T-cell (primary cell): ENCODE measurements around the gene GOLIM4. TPM values are rescaled to one million over a fixed set of nuclear protein-coding genes. Genes with fewer than 3 reads are reported as not detected.
"Not testable (repeated sequence)": the region's sequence is repeated elsewhere in the genome, so short reads cannot be mapped to it uniquely, and the experiment has no call there.

Source experiments
- ATAC-seq, 4 experiments: fragments of 200-7000 bp in 3 of 4; fragments of 150-1000 bp in 1 of 4; cut with Tn5 transposase; replicated peaks in 1 of 4; 1 replicate in 3 of 4; 2 replicates in 1 of 4; pipeline ENCODE4 v1.10.0; 2021; ENCODE audit warnings: moderate library complexity in 3 of 4, mild to moderate bottlenecking in 2 of 4, moderate number of reproducible peaks in 1 of 4
- CTCF ChIA-PET, 2 donors: fragments of 300-600 bp; sonication (Branson Sonifier 250); formaldehyde crosslinking; loops; one replicate each; lab custom pipeline; 2022; ENCODE audit warnings: antibody characterized with exemption in 2 of 2; lab: Charles Lee
- POLR2A ChIA-PET, 2 donors: fragments of 300-600 bp; sonication (Branson Sonifier 250); formaldehyde crosslinking; loops; one replicate each; lab custom pipeline; 2022; ENCODE audit warnings: antibody characterized with exemption in 2 of 2; lab: Charles Lee
- DNase-seq, 35 experiments: peaks; one replicate each; pipeline versions ENCODE4 v3.0.0 to v3.0.0-alpha.2; 2013 to 2023
- H3K27ac ChIP-seq: one replicate; pipeline ENCODE4 v1.5.1; 2013; ENCODE audit warnings: low read length
- H3K27me3 ChIP-seq, 2 experiments: replicated peaks in 1 of 2; 1 replicate in 1 of 2; 2 replicates in 1 of 2; pipeline versions ENCODE4 v1.6.1 to v1.7.0; 2013; ENCODE audit warnings: low read length in 1 of 2, mixed read lengths in 1 of 2; ENCODE audit not compliant: control insufficient read depth in 2 of 2, insufficient read depth in 2 of 2; ENCODE audit errors: extremely low read depth in 1 of 2
- H3K36me3 ChIP-seq, 2 donors: 1 replicate in 1 of 2; 2 replicates in 1 of 2; pipeline versions ENCODE4 v1.6.1 to v1.7.0; 2013; ENCODE audit warnings: low read length in 1 of 2; ENCODE audit not compliant: control insufficient read depth in 2 of 2, insufficient read depth in 1 of 2; ENCODE audit errors: extremely low read depth in 1 of 2
- H3K4me1 ChIP-seq, 2 experiments: 1 replicate in 1 of 2; 2 replicates in 1 of 2; pipeline versions ENCODE4 v1.6.1 to v1.7.0; 2013; ENCODE audit warnings: low read length in 2 of 2, mixed read lengths in 1 of 2; ENCODE audit not compliant: insufficient read depth in 2 of 2, control insufficient read depth in 1 of 2; ENCODE audit errors: extremely low read depth in 1 of 2
- H3K4me3 ChIP-seq, 2 donors: 1 replicate in 1 of 2; 2 replicates in 1 of 2; pipeline versions ENCODE4 v1.5.1 to v1.7.0; 2013; ENCODE audit warnings: mild to moderate bottlenecking in 2 of 2, low read length in 1 of 2, moderate library complexity in 1 of 2; ENCODE audit not compliant: control insufficient read depth in 1 of 2; ENCODE audit errors: extremely low read depth in 1 of 2
- H3K9me3 ChIP-seq: 2 replicates; pipeline ENCODE4 v1.7.0; 2013
- H3K27ac Mint-ChIP-seq, 2 donors: one replicate each; pipeline ENCODE4 v1.8.0; 2020 to 2021; ENCODE audit warnings: mild to moderate bottlenecking in 2 of 2, mixed read lengths in 2 of 2
- H3K27me3 Mint-ChIP-seq, 2 donors: one replicate each; pipeline ENCODE4 v1.8.0; 2021 to 2022; ENCODE audit warnings: mixed read lengths in 2 of 2
- H3K36me3 Mint-ChIP-seq: one replicate; pipeline ENCODE4 v1.8.0; 2021; ENCODE audit warnings: mixed read lengths
- H3K4me1 Mint-ChIP-seq, 3 donors: one replicate each; pipeline ENCODE4 v1.8.0; 2020 to 2022; ENCODE audit warnings: mixed read lengths in 3 of 3, mild to moderate bottlenecking in 1 of 3
- H3K4me3 Mint-ChIP-seq, 3 donors: one replicate each; pipeline ENCODE4 v1.8.0; 2020 to 2022; ENCODE audit warnings: mild to moderate bottlenecking in 3 of 3, mixed read lengths in 3 of 3, moderate library complexity in 3 of 3
- H3K9me3 Mint-ChIP-seq, 3 donors: one replicate each; pipeline ENCODE4 v1.8.0; 2020 to 2022; ENCODE audit warnings: mixed read lengths in 3 of 3
- WGBS: methylation state at CpG from one replicate; pipeline ENCODE4 v1.1.5; 2013; ENCODE audit warnings: missing lambda C conversion rate; ENCODE audit not compliant: insufficient coverage; 5-methylcytosine and 5-hydroxymethylcytosine counted together
- total RNA-seq, 35 experiments: library from RNA in 6 of 35; stranded (reverse) in 6 of 35; fragments of 120-200 nt in 1 of 35; gene quantifications; one replicate each; pipeline versions ENCODE4 v1.2.1 to v1.2.4 and lab custom pipeline; 2013 to 2026

The GOLIM4 gene
- total RNA-seq, 5 donors from 2014 or later (not counting 1 experiment from before 2014, with no cell fraction given) = 0.49 to 1.5 (median 0.96) TPM

DNA sequence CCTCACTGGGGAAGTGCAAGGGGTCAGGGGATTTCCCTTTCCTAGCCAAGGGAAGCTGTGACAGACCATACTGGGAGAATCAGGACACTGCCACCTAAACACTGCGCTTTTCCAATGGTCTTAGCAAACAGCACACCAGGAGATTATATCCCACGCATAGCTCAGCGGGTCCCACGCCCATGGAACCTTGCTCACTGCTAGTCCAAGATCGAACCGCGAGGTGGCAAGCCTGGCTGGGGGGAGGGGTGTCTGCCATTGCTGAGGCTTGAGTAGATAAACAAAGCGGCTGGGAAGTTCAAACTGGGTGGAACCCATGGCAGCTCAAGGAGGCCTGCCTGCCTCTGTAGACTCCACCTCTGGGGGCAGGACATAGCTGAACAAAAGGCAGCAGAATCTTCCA lies 32.7 kb upstream of the GOLIM4 start:
- H3K4me3 ChIP-seq, H3K27me3 Mint-ChIP-seq, H3K27ac Mint-ChIP-seq, ATAC-seq, H3K4me3 Mint-ChIP-seq, H3K27ac ChIP-seq, H3K36me3 Mint-ChIP-seq, CTCF ChIA-PET, POLR2A ChIA-PET, H3K36me3 ChIP-seq, DNase-seq, H3K4me1 Mint-ChIP-seq, H3K27me3 ChIP-seq, H3K9me3 ChIP-seq, H3K4me1 ChIP-seq: not testable (repeated sequence)
- 100% methylated on average over 2 of the region's 8 CpGs for WGBS
- peaks cover 4 to 16% (median 7%) of the 10 kb centered on the region in 3 donors for H3K9me3 Mint-ChIP-seq

DNA sequence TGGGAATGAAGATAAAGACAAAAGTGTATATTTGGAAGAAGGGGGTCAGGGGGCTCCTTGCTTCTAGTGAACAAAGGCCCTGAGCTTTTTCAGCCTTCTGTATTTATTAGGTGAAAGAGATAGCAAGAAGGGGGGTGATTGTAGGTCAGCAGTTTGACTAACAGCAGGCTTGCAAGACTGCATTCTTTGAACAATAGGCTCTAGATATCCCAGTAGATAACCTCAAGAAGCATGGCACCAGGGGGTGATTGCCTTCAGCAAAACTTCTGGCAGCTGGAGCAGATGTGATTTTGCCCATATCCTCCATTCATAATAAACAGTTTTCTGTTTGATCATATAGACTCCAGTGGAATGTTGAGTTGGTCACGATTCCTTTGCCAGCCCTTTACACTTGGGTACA lies 31.7 kb upstream of the GOLIM4 start:
- no peaks in the 10 kb centered on the region for H3K9me3 ChIP-seq
- ChIA-PET POLR2A (no interaction called here), CTCF (no interaction called here)
- Mint-ChIP-seq H3K27me3 (peaks cover 0 to 5% of the 10 kb centered on the region in 2 donors), H3K9me3 (peaks cover 4 to 16% (median 7%) of the 10 kb centered on the region in 3 donors), H3K27ac (no peak overlapping the region), H3K36me3 (no peaks in the 10 kb centered on the region), H3K4me1 (no peaks in the 10 kb centered on the region), H3K4me3 (no peak overlapping the region)
- DNase-seq (no peak), ATAC-seq (no peak)
- peaks cover 0 to 8% of the 10 kb centered on the region in 2 experiments for H3K27me3 ChIP-seq
- H3K36me3 ChIP-seq = no peaks in the 10 kb centered on the region
- no peak overlapping the region for H3K4me3 ChIP-seq
- no CpG with 5 or more reads among the region's 1 CpG for WGBS
- no peaks in the 10 kb centered on the region for H3K4me1 ChIP-seq
- no peak overlapping the region for H3K27ac ChIP-seq

DNA sequence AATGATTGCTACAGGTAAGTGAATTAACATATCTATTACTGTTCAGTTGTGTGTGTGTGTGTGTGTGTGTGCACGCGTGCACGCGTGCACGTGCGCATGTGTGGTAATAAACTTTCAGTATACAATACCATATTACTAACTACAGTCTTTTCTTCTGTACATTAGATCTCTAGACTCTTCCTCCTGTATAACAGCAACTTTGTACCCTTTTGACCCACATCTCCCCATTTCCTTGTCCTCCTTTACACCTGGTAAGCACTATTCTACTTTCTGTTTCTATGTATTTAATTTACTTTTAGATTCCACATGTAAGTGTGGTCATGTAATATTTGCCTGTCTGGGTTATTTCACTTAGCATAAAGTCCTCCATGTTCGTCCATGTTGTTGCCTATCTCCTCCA lies 29.1 kb upstream of the GOLIM4 start:
- no peaks in the 10 kb centered on the region for H3K4me1 ChIP-seq
- no peak overlapping the region for H3K4me3 Mint-ChIP-seq
- no peaks in the 10 kb centered on the region for H3K36me3 Mint-ChIP-seq
- H3K4me1 Mint-ChIP-seq = no peaks in the 10 kb centered on the region
- no peak overlapping the region for H3K4me3 ChIP-seq
- ChIA-PET POLR2A (no interaction called here), CTCF (no interaction called here)
- no peak for DNase-seq
- no peak overlapping the region for H3K27ac Mint-ChIP-seq
- no peaks in the 10 kb centered on the region for H3K36me3 ChIP-seq
- ATAC-seq = no peak
- H3K9me3 Mint-ChIP-seq = peaks cover 4 to 16% (median 7%) of the 10 kb centered on the region in 3 donors
- peaks cover 0 to 8% of the 10 kb centered on the region in 2 experiments for H3K27me3 ChIP-seq
- WGBS = no CpG with 5 or more reads among the region's 7 CpGs
- peaks cover 0 to 5% of the 10 kb centered on the region in 2 donors for H3K27me3 Mint-ChIP-seq
- no peaks in the 10 kb centered on the region for H3K9me3 ChIP-seq
- no peak overlapping the region for H3K27ac ChIP-seq

DNA sequence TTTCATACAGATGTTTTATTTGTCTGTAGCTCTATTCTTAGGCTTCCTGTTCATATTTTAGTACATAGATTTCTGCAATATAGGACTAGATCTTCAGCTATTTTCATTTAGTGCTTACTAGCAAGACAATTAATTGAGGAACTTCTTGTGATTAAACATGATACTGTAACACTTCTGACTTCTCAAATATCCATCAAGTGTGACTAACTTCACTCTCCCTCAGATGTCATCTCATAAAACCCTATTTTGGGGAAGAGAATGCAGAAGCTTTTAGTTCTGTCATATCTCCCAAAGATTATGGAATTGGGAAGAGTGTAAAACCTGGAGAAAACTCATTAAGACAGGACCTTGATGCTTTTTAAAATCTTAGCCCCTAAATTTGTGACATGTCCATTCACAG lies 28.6 kb upstream of the GOLIM4 start:
- ATAC-seq (no peak), DNase-seq (no peak)
- H3K27ac ChIP-seq = no peak overlapping the region
- Mint-ChIP-seq H3K36me3 (no peaks in the 10 kb centered on the region), H3K9me3 (peaks cover 2 to 13% (median 4%) of the 10 kb centered on the region in 3 donors), H3K4me3 (no peak overlapping the region), H3K27ac (no peak overlapping the region), H3K27me3 (peaks cover 0 to under 1% of the 10 kb centered on the region in 2 donors), H3K4me1 (no peaks in the 10 kb centered on the region)
- ChIA-PET POLR2A (no interaction called here), CTCF (no interaction called here)
- H3K9me3 ChIP-seq = no peaks in the 10 kb centered on the region
- no peaks in the 10 kb centered on the region for H3K36me3 ChIP-seq
- no peak overlapping the region for H3K4me3 ChIP-seq
- H3K27me3 ChIP-seq = peaks cover 0 to 8% of the 10 kb centered on the region in 2 experiments
- H3K4me1 ChIP-seq = no peaks in the 10 kb centered on the region

DNA sequence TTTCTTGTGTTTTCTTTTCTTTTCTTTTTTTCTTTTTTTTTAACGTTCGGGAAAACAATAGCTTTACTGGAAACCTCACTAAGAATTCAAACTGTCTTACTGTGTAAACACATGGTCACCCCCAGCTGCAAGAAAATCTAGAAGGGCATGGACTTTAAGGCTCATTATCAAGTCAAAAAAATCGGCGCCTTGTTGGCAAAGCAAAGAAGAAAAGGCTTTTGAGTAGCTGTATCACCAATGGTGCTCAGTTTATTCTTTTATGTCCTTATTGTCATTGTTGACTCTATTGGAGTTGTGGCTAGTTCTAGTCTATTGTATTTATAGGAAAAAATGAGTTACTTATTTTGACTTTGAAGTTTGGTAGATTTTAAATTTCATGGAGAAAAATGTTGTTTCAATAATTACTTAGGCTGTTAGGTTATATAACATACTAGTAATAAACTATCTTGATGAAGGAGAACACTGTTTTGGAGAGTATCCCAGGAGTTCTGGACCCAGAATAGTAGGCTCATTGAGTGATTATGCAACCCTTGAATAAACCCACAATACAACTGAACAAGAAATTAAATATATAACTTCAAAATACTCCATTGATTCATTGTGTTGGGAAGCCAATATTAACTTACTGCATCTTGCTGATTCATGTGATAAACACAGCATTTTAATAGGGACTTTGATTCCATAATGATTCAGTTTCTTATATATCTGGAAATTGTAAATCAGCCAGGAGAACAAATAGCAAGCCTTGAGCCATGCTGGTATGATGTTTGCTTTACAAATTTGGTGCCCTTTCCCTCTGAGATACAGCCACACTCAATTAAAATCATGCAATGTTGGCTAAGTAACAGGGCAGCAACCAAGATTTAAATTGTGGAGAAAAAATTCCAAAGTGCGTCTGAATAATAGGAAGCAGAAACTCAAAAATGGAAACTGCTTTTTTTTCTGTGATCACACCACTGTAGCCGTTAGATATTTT lies 27.8 kb upstream of the GOLIM4 start:
- no peak overlapping the region for H3K27ac Mint-ChIP-seq
- WGBS = no CpG with 5 or more reads among the region's 6 CpGs
- no peaks in the 10 kb centered on the region for H3K36me3 Mint-ChIP-seq
- Histone ChIP-seq H3K36me3 (no peaks in the 10 kb centered on the region), H3K4me3 (no peak overlapping the region), H3K4me1 (no peaks in the 10 kb centered on the region), H3K27me3 (peaks cover 0 to 4% of the 10 kb centered on the region in 2 experiments), H3K27ac (no peak overlapping the region), H3K9me3 (no peaks in the 10 kb centered on the region)
- POLR2A ChIA-PET = interaction anchor here in 1 of 2 donors (0.6 kb wide), 1 partner anchor 668 kb away, joined by 5 read pairs; no protein-coding TSS in a partner anchor
- CTCF ChIA-PET = no interaction called here
- peaks cover 0 to 9% (median 4%) of the 10 kb centered on the region in 3 donors for H3K9me3 Mint-ChIP-seq
- H3K4me3 Mint-ChIP-seq = no peak overlapping the region
- H3K27me3 Mint-ChIP-seq = no peaks in the 10 kb centered on the region
- ATAC-seq (no peak), DNase-seq (no peak)
- no peaks in the 10 kb centered on the region for H3K4me1 Mint-ChIP-seq

DNA sequence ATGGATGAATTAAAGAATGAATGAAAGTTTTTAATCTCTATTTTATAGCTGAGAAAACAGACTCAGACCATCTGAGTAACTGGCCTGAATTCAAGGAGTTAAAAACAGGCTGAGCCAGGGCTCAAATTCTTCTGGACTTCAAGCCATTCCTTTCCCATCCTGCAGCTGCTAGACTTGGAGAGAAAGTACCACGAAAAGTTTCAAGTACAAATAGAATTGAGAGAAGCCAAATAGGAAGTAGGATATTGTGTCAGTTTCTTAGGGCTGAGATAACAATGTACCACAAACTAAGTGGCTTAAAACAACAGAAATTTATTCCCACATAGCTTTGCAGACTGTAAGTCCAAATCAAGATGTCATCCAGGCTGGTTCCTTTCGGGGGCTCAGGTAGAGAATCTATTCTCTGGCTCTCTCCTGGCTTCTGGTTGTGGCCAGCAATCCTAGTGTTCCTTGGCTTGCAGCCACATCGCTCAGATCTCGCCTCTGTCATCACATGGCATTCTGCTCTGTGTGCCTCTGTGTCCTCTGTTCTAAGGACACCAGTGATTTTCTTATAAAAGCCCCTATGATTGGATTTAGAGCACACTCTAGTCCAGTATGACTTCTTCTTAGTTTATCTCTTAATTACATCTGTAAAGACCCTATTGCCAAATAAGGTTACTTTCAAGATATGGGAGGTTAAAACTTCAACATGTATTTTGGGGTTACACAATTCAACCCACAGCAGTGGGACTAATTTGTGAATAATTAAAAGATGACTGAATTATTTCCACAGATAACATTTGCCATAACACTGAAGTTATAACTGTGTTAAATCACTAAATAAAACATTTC lies 25.7 kb upstream of the GOLIM4 start:
- no peak overlapping the region for H3K27ac Mint-ChIP-seq
- no peak overlapping the region for H3K27ac ChIP-seq
- CTCF ChIA-PET = no interaction called here
- H3K9me3 Mint-ChIP-seq = peaks cover 0 to 3% (median 0%) of the 10 kb centered on the region in 3 donors
- WGBS = 88% methylated on average over 3 of the region's 4 CpGs
- H3K36me3 Mint-ChIP-seq = no peaks in the 10 kb centered on the region
- H3K4me1 ChIP-seq = no peaks in the 10 kb centered on the region
- no peaks in the 10 kb centered on the region for H3K9me3 ChIP-seq
- H3K27me3 Mint-ChIP-seq = no peaks in the 10 kb centered on the region
- H3K4me3 ChIP-seq = no peak overlapping the region
- DNase-seq (no peak), ATAC-seq (no peak)
- POLR2A ChIA-PET = no interaction called here
- no peaks in the 10 kb centered on the region for H3K4me1 Mint-ChIP-seq
- no peak overlapping the region for H3K4me3 Mint-ChIP-seq
- H3K36me3 ChIP-seq = no peaks in the 10 kb centered on the region
- no peaks in the 10 kb centered on the region for H3K27me3 ChIP-seq
